Body of pancreas (tissue), 4 donors: ENCODE data around the gene ANKRD13B. TPM values are rescaled to one million over a fixed set of nuclear protein-coding genes. Genes with fewer than 3 reads are reported as not detected.
"Not testable (repeated sequence)": the region's sequence is repeated elsewhere in the genome, so short reads cannot be mapped to it uniquely, and the experiment has no call there.

Experiments used
- ATAC-seq: fragments of 150-250 bp; one replicate; pipeline ENCODE4 v1.9.1; 2016
- DNase-seq, 4 donors: peaks; one replicate each; pipeline ENCODE4 v3.0.0-alpha.2; 2019
- H3K27ac ChIP-seq, 4 donors: fragments of 200-600 bp; sonication (generic); 1 replicate in 3 of 4; 2 replicates in 1 of 4; pipeline versions ENCODE4 v1.5.1 to v1.6.1; 2016 to 2019; ENCODE audit warnings: mild to moderate bottlenecking in 1 of 4, mixed read lengths in 1 of 4, moderate library complexity in 1 of 4
- H3K27me3 ChIP-seq, 2 donors: fragments of 200-600 bp; sonication (generic); one replicate each; pipeline ENCODE4 v1.6.0; 2016; ENCODE audit warnings: mild to moderate bottlenecking in 1 of 2
- H3K36me3 ChIP-seq, 2 donors: fragments of 200-600 bp; sonication (generic); replicated peaks in 1 of 2; 2 replicates each; pipeline ENCODE4 v1.5.1; 2016; ENCODE audit warnings: low read depth in 2 of 2; ENCODE audit not compliant: insufficient read depth in 1 of 2
- H3K4me1 ChIP-seq: fragments of 200-600 bp; sonication (generic); one replicate; pipeline ENCODE4 v1.6.0; 2016
- H3K4me3 ChIP-seq, 2 donors: fragments of 200-600 bp; sonication (generic); 1 replicate in 1 of 2; 2 replicates in 1 of 2; pipeline ENCODE4 v1.5.1; 2016 to 2019
- H3K9me3 ChIP-seq, 3 donors: fragments of 200-600 bp; sonication (generic); 1 replicate in 2 of 3; 2 replicates in 1 of 3; pipeline ENCODE4 v1.5.1; 2016
- POLR2A ChIP-seq, 3 donors: fragments of 450-650 bp; IDR thresholded peaks; one replicate each; pipeline ENCODE4 v1.6.1; 2016; ENCODE audit warnings: antibody characterized with exemption in 3 of 3, mild to moderate bottlenecking in 2 of 3
- WGBS, 2 donors: methylation state at CpG; one replicate each; pipeline ENCODE4 v1.1.5; 2017; 5-methylcytosine and 5-hydroxymethylcytosine counted together
- intact Hi-C: fragments of 100-400 bp; cut with DNase I; formaldehyde crosslinking; loops from one replicate; pipeline ENCODE4 v1.15.1; 2023
- total RNA-seq, 2 donors: library from RNA; depleted of rRNA; stranded (reverse); fragments of >200 nt; gene quantifications; one replicate each; pipeline ENCODE4 v1.1.0, GENCODE V29; 2016
- TF ChIP-seq, protein P1 (sequence below), 7 experiments: fragments of 450-650 bp in 4 of 7; fragments of 200-600 bp in 3 of 7; sonication (generic) in 3 of 7; IDR thresholded peaks; one replicate each; pipeline ENCODE4 v1.5.1; 2016 to 2019; ENCODE audit warnings: antibody characterized with exemption in 7 of 7

ANKRD13B gene
- total RNA-seq, 2 donors from 2014 or later: 4.3 to 8.0 TPM

DNA sequence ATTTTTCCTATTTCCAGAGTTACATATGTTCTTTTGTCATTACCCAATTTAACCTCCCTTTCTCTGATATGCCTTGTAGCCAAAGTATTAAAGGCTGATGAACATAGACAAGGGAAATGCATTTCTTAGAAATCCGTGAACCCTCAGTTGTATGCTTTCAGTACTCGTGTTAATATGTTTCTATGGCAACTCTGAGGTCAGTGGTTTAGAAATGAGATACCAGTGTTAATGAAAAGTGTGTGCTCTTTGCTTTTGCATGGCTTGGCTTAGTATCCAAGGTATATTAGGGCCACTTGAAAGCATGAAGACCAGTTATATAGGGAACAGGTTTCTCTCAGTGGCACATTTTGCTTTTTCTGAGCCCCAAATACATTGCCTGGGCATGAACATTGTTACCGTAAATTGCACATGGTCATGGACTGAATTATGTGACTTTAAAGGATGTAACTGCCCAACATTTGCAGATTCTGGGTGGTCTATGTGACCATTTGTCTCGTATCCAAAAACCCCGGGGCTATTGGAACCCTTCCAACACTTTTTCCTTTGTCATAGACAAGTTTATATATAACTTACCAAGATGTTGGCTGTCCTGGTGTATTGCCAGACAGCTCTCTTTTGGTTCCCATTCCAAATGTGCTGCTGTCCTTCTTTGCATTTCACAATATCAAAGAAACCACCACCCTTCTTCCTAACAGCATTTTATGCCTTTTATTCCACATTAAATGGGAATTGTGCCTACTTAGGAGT lies 43.6 kb upstream of the ANKRD13B start:
- Histone ChIP-seq H3K4me1 (peaks cover 7% of the 10 kb centered on the region), H3K9me3 (no peaks in the 10 kb centered on the region), H3K27ac (no peak overlapping the region), H3K4me3 (no peak overlapping the region), H3K36me3 (no peaks in the 10 kb centered on the region), H3K27me3 (no peaks in the 10 kb centered on the region)
- DNase-seq (no peak), ATAC-seq (peak; percentile 34)
- TF ChIP-seq POLR2A (IDR thresholded peaks at IDR 0.05): no peak
- TF ChIP-seq, protein P1, sequence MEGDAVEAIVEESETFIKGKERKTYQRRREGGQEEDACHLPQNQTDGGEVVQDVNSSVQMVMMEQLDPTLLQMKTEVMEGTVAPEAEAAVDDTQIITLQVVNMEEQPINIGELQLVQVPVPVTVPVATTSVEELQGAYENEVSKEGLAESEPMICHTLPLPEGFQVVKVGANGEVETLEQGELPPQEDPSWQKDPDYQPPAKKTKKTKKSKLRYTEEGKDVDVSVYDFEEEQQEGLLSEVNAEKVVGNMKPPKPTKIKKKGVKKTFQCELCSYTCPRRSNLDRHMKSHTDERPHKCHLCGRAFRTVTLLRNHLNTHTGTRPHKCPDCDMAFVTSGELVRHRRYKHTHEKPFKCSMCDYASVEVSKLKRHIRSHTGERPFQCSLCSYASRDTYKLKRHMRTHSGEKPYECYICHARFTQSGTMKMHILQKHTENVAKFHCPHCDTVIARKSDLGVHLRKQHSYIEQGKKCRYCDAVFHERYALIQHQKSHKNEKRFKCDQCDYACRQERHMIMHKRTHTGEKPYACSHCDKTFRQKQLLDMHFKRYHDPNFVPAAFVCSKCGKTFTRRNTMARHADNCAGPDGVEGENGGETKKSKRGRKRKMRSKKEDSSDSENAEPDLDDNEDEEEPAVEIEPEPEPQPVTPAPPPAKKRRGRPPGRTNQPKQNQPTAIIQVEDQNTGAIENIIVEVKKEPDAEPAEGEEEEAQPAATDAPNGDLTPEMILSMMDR (IDR thresholded peaks at IDR 0.05): no peak
- WGBS, 2 donors: 26 to 30% methylated on average over 5 of the region's 5 CpGs
- intact Hi-C loops: no loop called here

DNA sequence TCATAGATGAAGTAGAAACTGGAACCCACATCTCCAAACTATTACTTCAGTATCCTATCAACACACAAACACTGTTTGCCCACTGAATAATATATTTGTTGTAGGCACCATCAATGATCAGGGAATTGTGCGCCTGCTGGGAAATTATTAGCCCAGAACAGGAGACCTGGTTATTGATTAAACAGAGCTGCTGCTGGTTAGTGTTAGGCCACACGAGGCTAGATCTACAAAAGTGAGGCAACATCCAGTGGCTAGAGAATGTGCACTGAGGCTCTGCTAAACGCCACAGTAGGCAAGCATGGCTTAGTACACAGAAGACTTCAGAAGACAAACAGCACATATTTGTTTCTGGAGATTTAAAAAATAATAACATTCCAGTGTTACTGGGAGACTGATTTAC lies 37.1 kb upstream of the ANKRD13B start:
- WGBS, 2 donors: 10 to 18% methylated on average over 3 of the region's 3 CpGs
- ATAC-seq (peak; percentile 93), DNase-seq (peak; percentile 52 to 78 (median 69))
- H3K27ac ChIP-seq: peak overlapping the region; percentile 4 to 57 (median 26)
- no peak overlapping the region for H3K4me3 ChIP-seq
- no peak for TF ChIP-seq POLR2A (IDR thresholded peaks at IDR 0.05)
- TF ChIP-seq, protein P1 (IDR thresholded peaks at IDR 0.05): no peak
- H3K27me3 ChIP-seq: no peaks in the 10 kb centered on the region
- no peaks in the 10 kb centered on the region for H3K36me3 ChIP-seq
- peaks cover 27% of the 10 kb centered on the region for H3K4me1 ChIP-seq
- H3K9me3 ChIP-seq: no peaks in the 10 kb centered on the region
- intact Hi-C loops: no loop called here

DNA sequence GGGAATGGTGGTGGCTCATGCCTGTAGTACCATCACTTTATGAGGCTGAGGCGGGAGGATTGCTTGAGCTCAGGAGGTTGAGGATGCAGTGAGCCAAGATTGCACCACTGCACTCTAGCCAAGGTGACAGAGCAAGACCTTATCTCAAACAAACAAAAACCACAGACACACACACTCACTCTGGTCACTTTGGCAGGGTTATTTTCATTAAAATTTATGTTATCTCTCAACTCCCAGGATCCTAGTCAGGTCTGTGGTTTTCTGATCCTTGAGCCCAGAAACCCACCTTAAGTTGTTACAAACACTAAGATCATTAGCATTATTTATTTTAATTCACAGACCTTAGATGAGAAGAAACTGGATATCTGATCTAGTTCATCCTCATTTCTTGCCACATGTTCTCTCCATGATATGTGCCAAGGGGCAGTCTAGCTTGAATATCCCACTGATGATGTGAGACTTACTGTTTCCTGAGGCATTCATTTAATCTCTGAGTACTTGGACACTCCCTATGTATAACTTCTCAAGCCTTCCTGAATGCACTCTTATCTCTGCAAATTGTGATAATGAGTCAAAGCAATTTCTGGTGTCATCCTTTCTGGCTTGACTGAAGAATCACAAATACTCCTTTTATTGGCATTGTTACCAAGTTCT lies 35.7 kb upstream of the ANKRD13B start:
- 87 to 92% methylated on average over 1 of the region's 1 CpG for WGBS, 2 donors
- TF ChIP-seq POLR2A (IDR thresholded peaks at IDR 0.05): no peak
- TF ChIP-seq, protein P1 (IDR thresholded peaks at IDR 0.05): no peak
- Histone ChIP-seq H3K4me3 (no peak overlapping the region), H3K9me3 (no peaks in the 10 kb centered on the region), H3K27ac (no peak overlapping the region), H3K36me3 (no peaks in the 10 kb centered on the region), H3K4me1 (peaks cover 27% of the 10 kb centered on the region), H3K27me3 (no peaks in the 10 kb centered on the region)
- no peak for ATAC-seq
- intact Hi-C loops: no loop called here
- no peak for DNase-seq

DNA sequence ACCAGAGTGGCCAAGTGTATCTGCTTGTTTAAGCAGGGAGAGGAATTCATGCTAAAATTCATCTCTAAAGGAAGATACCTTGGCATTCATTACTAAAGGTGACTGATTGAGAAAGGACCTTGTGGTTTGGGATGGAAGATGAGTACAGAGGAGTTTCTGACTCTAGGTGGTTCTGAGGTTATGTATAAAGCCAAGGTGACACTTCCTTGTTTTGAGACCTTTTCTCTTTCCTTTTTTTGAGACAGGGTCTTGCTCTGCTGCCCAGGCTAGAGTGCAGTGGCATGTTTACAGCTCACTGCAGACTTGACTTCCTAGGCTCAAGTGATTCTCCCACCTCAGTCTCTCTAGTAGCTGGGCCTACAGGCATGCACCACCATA lies 35.2 kb upstream of the ANKRD13B start:
- Histone ChIP-seq H3K4me1 (peaks cover 27% of the 10 kb centered on the region), H3K9me3 (no peaks in the 10 kb centered on the region), H3K27me3 (no peaks in the 10 kb centered on the region), H3K36me3 (no peaks in the 10 kb centered on the region), H3K4me3 (no peak overlapping the region), H3K27ac (no peak overlapping the region)
- ATAC-seq: no peak
- intact Hi-C loops: no loop called here
- no peak for DNase-seq
- no peak for TF ChIP-seq POLR2A (IDR thresholded peaks at IDR 0.05)
- TF ChIP-seq, protein P1 (IDR thresholded peaks at IDR 0.05): no peak

DNA sequence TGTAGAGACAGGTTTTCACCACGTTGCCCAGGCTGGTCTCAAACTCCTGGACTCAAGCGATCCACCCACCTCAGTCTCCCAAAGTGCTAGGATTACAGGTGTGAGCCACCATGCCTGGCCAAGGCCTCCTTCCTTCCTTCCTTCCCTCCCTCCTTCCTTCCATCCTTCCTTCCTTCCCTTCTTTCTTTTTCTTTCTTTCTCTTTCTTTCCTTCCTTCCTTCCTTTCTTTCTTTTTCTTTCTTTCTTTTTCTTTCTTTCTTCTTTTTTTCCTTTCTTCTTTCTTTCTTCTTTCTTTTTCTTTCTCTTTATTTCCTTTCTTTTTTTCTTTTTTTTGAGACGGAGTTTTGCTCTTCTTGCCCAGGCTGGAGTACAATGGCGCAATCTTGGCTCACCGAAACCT lies 34.8 kb upstream of the ANKRD13B start:
- DNase-seq, H3K4me3 ChIP-seq, H3K36me3 ChIP-seq, H3K27me3 ChIP-seq, intact Hi-C loops, ATAC-seq, H3K9me3 ChIP-seq, H3K27ac ChIP-seq: not testable (repeated sequence)
- WGBS, 2 donors: 91 to 98% methylated on average over 5 of the region's 5 CpGs
- peaks cover 27% of the 10 kb centered on the region for H3K4me1 ChIP-seq
